HG03135 (cell line): ENCODE results near the gene PPP2R2C.

Experiments used
- ATAC-seq: cut with Tn5 transposase; IDR thresholded peaks from one replicate; pipeline ENCODE4 v1.9.1; 2021; ENCODE audit warnings: mild to moderate bottlenecking, moderate library complexity; ENCODE audit not compliant: unreplicated experiment

The PPP2R2C gene

DNA sequence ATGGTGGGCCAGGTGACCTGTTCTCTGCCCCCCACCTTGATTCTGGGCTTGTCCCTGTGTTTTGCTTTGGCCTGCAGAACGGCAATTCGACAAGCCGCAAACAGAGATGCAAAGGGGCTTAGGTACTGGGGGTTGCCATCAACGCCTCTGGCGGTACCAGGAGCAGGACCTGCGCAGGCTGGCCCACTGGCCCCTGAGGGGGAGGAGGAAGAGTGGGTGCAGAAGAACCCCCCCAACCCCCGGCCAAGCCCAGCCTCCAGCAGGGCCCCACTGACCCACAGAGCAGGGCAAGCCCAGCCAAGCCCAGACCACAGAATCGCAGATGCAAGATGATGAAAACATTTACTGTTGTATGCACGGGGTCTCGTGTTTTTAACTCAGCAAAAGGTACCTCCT is 89.4 kb downstream of the PPP2R2C start:
- no peak for ATAC-seq

DNA sequence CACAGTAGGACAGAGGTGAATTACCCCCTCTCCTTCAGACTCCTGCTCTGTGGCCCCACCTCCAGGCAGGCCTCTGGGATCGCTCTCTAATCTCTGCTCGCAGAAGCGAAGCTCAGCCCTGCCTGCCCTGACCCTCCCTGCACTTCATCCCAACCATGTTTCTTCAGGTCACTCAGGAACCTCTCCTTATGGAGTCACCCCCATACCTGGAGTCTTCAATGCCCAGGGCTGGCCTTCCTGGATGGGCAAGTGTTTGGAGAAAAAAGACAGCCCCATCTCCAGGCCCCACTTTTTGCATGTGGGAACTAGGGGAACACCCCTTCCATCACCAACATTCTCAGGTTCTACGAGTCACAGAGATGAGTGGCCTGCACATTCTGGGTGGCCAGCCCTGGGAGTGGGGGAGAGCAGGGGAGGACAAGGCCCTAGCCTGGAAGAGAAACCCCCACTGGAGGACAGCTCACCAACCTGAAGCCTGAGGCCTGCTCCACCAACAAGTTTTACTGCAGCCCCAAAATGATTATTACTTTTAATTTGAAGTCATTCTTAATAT is 90.8 kb downstream of the PPP2R2C start:
- no peak for ATAC-seq

DNA sequence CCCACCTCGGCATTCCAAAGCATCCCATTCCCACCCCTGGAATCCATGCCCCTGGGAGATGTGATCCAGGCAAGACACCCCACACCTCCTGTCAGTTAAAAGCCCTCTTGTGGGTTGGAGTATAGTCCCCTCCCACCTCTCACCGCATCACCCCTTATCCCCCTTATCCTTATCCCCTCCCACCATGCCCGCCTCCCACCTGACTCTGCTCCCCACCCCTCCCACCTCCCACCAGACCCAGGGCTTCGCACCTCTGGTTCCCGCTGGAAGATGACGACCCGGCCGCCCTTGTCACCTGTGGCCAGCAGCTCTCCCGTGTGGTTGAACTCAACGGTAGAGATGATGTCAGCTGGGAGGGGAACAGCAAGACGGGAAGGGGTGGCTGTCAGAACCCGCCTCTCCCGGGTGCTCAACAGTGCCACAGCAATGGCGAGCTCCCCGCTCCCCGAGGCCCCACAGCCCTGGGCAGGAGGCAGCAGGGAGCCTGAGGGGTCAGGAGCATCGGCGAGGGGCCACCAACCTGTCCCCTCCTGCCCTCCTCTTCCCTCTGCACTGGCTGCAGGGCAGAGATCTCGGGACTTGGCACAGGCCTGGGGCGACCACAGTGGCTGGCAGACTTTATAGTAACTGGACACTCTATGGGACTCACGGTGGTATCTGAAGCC is 91.5 kb downstream of the PPP2R2C start:
- ATAC-seq: no peak

DNA sequence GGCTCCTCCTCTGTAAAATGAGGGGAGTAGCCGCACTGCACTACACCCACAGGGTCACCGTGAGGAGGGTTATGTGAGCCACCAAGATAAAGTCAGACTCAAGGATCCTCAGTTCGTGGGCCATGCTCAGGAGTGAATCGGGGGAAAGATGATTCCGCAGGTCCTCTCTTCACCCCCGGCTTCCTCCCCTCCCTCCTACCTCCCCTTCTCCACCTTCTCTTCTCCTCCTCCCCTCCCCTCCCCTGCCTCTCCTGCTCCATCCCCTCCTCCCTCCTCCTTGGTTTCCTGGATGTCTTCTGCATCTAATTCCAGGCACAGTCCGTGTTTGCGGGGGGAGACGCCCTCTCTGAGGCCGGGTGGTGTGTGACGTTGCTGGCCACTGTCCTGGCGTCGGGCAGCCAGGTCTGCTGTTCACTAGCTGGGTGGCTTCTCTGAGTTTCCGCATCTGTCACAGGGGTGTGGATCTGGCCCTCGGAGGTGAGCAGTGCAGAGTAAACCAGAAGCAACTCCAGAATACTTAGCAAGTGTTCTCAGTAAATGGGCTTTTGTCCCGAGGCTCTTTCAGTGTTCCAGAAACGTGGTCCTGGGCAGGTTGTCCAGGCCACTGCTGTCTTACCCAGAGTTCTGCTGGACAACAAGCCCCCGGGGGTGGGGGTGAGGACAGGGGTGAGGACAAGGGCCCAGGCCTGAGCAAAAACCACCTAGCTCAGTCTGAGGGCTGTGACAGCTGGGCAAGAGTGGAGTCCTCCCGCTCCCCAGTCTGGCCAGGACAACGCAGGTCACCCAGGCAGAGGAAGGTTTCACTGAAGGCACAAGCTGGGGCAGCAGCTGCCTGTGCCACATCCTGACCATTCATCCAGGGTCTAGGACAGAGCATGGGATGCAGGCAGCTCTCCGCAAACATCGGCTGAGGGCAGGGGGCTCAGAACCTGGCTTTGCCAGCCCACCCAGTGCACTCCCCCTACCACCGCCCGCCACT is 92.4 kb downstream of the PPP2R2C start:
- ATAC-seq: no peak

DNA sequence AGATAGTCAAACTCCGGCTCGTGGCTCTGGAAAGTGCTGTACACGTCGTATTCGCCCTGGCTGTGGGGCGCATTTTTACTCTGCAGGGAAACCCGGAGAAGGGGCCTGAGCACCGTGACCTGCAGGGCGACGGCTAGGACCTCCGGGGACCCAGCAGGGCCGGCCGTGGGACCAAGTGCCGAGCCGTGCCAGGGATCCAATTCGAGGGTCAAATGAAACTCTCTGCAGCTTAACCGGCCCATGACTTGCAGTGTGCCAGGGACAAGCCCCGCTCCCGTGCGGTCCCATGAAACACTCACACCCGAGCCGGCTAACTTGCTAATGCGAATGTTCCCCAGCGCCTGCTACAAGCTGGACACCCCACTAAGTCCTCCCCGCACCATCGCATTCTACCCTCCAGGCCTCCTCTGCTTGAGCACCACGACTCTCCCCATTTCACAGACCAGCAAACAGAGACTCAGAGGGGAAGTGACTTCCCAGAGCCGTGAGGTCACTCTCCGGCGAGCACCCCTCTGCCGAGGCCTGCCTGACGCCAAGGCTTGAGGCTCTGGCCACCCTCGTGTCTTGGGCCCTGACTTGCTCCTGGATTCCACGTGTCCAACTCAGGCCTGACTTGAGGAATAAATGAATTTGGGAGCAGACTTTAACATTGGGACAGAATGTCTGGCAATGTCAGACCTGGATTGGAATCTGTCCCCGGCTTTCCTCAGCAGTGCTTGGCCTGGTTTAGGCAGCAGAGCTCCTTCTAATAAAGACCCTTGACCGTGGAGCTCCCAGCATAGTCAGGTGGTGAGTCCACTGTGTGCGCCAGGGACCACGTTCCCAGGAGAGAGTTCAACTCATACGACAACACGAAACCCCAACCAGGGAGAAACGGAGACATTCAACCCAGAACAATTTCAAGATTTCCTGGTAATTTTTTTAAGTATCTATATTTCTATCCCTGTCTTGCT is 93.6 kb downstream of the PPP2R2C start:
- no peak for ATAC-seq

DNA sequence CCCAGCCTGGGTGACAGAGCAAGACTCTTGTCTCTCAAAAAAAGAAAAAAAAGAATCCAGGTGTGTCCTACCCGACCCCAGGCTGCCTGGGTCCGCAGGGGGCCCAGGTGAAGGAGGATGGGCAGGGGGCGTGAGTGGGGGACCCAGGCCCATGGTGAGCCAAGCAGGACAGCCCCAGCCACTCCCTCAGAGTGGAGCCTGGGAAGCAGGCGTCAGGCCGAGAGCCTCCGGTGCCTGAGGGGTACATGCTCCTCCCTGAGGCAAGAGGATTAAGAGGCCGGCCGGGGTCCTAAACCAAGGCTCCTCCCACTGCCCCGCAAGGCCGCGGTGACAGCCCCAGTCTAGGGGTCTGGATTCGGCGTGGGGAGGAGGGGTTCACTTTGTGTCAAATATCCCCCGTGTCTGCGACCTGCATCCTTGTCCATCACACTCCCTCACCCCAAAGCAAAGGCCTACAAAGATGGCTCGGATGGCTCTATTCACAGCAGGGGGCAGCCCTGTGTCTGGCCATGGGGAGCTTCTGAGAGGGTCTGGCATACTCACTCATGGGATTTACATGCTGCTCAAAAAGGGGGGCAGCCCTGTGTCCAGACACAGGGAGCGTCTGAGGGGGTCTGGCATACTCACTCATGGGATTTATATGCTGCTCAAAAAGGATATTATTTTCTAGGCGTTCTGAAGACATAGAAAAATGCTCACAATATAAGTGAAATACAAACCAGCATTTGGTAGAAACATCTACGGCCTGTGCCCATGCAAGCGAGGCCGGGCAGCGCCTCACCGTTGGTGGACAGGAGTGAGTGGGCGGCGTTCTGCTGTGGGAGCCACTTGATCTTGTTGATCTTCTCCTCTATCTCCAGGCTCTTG is 94.6 kb downstream of the PPP2R2C start:
- ATAC-seq: no peak

DNA sequence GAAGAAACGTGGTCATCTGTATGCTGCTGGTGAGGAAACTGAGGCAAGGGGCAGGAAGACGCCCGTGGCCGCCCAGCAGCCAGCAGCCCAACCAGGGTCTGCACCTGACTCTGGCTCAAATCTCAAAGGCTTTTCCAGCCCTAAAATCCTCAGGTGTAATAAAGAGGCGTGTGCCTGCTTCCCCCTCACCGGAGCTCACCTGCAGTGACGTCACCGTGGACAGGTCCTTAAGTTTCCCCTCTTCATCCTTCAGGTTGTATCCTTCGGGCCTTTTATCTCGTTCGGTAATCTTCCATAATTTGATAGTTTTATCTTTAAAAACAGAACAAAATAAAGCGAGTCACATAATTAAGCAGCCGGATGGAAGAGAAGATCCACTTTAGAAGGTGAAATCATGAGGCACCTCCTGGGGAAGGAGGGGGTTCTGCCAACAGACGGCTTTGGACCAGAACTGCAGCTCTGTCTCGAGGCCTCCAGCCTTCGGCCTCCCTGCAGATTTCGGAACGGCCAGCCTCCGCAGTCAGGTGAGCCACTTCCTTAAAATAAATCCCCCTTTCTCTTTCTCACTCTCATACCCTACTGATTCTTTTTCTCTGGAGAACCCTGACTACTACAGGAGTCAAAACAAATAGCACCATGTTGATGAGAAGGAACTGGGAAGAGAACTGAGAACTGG is 96.7 kb downstream of the PPP2R2C start:
- no peak for ATAC-seq

DNA sequence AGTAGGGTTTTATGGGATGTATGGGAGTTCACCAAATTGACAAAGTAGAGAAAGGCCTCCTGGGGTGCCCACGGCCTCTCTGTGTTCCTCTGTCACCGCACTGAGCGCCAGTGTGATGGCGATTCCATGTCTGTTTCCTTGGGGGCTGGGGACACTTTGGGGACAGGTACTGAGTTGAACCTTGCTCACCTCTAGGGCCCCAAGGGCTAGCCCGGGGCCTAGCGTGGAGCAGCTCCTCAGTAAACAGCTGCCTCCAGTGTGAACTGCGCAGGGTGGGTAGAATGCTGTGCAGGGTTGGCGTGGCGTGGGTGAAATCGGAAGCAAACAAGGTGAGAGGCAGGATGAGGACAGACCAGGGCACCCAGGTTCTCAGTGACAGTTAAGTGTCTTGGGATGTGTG is 97.8 kb downstream of the PPP2R2C start:
- no peak for ATAC-seq

DNA sequence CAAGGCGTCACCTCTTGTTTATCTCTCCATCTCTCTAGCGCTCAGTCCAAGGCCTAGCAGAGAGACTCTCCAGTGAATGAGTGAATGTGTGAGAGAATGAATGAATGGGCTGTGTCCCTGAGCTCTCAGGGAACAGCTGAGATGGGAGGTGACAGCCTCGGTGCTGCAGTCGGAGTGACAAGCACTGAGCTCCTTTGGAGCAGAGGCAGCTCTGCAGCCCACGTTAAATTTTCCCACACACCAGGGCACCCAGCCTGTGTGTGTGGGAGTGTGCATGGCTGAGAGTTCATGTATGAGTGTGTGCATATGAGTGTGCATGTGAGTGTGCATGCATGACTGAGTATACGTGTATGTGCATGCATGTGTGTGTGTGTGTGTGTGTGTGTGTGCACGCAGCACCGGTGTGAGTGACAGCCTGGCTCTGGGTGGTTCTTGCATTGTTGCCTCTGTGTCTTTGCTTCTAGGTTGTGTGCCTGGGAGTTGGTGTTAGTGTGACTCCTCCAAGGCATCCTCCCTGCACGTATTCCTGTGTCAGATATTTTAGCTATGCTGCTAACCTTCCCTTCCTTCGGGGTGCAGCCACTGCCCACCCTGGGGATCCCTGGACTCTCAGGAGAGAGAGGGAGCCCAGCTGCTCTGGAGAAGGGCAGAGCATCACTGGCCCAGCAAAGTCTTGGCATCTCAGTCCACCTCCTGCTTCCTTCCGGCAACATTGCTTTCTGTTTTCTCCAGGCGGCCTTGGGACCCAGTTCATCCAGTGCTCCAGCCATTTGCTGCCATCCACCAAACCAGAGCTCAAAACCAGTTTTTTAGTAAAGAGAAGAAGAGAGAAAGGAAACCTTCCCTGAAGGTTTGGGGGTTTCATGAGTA is 98.6 kb downstream of the PPP2R2C start:
- no peak for ATAC-seq

DNA sequence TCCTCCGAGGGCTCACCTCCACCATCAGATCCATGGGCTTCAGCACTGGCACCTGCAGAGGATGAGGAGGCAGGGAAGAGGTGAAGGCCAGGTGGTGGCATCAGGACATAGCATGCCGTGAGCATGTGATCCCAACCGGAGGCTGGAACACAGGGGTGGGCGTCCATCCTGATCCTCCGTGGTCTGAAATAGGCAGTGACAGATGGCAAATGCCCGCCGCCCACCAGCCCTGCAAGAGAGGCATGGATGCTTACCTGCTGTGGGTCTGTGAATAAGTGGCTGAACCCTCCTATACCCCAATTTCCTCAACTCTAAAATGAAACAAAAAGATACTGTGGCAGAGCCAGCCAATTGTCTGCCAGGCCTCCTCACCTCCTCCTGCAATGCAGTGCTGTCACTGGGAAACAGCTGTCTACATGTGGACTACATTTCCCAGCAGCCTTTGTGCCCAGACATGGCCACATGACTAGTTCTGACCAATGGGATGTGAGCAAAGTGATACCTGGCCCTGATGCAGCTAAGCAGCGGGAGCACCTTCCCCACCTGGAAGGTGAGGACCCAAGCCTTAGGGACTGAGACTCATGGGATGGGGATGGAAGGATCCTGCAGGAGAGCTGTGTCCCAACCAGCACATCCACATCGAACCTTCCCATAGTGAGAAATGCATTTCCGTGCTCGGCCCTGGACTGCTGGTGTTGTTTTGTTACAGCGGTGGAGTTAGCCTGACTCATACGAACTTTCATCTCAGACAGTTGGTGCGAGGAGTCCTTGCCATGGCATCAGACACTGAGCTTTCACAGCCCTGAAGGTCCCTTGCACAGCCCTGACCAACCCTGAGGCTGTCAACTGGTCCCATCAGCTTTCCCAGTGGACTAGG is 99.5 kb downstream of the PPP2R2C start:
- ATAC-seq: no peak

DNA sequence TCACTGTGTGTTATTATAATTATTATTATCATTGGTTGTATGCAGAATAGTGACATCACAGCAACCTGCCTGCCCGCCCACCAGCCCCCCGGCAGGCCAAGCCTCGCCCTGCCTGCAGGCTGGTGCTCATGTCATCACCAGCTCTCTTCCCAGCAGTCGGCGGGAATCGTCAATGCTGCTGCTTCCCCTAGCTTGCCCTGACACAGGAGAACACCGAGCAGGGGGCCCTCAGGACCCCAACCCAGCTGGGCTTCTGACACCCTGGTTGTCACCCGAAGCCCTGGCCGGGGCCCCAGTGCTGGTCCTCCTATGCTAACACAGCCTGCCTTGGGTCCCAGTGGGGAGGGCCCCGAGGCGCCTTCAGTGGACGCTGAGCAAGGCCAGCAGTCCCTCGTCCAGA is 100.6 kb downstream of the PPP2R2C start:
- ATAC-seq: no peak

DNA sequence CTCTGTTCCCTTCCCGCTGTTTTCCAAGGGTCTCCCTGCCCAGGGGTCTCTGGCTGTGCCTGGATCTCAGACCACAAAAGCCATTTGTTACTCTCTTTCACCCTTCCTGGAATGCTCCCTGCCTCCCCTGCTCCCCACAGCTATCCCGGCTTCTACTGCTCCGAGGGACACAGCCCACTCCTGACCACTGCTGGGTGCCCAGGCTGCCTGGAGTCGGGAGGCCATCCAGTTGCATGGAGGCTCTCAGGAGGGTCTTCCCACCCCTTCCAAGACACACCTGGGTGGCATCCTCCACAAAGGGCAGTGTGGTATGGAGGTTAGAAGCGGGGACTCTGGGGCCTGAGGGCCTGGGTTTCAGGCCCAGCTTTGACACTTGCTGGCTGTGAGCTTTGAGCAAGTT is 101.1 kb downstream of the PPP2R2C start:
- ATAC-seq: no peak

DNA sequence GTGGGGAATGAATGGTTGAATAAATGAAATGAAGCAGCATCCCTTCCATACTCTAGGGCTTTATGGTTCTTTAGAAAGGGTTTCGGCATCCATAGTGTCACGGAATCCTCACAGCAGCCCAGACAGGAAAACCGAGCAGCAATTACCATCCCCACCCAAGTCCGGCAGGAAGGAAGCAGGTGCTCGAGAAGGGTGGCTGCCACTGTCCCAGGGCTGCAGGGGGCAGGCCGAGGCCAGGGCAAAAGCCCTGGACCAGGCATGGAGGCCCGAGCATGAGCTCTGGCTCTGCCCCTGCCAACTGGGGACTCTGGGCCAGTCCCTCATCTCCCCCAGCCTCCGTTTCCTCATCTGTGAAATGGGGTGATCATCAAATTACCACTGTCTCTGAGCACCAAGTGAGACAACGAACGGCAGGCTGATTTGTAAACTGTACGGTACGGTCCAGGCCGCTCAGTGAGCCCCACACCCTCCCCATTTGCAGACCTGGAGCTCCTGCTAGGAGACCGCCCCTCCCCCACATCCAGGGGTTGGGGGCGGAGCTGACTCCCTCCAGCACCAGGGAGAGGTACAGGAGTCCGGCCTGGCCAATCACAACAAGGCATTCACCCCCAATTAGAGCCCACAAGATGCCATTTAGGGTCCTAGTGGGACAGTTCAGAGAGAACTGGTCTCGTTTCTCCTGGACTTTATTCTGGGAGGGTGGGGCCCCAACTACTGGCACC is 102.3 kb downstream of the PPP2R2C start:
- ATAC-seq: no peak

DNA sequence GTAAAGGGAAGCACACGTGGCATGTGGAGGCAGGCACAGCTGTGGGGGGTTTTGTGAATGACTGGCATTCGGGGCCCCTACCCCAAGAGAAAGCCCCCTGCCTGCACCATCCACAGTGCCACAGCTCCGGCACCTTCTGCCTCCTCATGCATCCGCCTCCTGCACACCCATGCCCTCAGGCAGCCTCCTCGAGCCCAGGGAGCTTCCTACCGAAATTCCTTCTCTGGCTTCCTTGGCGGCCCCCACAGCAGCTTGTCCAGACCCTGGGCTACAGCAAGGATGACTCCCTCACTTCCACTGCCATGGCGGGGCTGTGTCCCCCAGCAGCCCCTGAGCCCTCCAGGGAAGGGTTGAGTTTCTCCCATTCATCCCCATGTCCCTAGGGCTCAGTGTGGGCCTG is 102.9 kb downstream of the PPP2R2C start:
- ATAC-seq: no peak

DNA sequence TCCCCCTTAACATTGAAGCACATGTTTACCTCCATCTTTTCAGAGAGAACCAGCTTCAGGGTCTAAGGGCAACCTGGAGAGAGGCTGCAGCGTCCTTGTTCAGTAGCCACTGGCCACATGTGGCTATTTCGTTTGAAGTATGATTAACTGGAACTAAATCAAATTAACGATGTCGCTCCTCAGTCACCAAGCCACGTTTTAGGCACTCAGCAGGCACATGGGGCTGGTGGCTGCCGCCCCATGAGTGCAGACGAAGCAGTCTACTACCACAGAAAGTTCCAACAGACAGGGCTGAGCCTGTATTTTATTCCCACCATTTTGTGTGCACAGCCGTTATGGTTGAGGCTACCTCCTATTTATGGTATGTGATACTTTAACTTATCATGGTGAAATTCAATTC is 103.4 kb downstream of the PPP2R2C start:
- ATAC-seq: no peak

DNA sequence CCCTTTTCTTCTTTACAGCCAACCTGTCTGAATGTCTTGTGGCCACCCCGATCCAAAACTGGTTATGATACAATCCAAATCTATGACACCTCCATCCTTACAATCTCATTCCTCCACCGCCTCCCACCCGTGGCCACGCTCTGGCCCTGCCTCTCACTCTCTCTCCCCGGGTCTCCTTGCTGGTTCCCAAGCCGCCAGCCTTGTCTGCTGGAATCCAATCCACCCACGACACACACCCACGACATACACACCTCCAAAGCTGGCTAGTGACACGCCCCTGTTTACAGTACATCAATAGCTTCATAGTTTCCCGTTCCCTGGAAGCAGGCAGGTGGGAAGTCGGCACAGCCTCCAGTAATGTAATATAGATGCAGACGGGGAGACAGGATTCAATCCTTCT is 103.8 kb downstream of the PPP2R2C start:
- ATAC-seq: no peak

DNA sequence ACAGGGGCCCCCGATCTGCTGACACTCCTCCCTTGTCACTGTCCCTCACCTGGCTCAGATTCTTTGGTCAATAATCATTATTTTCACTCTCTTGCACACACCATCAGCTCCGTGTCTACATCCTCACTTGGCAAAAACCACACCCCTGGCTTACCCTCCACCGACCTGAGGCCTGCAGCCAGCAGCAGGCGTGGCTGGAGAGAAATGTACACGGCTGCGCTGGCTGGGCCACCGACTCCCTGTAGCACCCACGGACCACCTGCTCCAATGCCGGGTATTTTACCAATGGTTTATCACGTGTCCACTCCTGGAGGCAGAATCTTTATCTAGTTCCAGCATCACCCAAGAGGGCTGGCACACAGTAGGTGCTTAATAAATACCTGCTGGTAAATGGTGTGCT is 104.3 kb downstream of the PPP2R2C start:
- ATAC-seq: no peak
